Suprapubic skin (tissue), 4 donors: Measurements from ENCODE around the gene UBE2Z. TPM values are rescaled to one million over a fixed set of nuclear protein-coding genes. Genes with fewer than 3 reads are reported as not detected.
"Not testable (repeated sequence)": the region's sequence is repeated elsewhere in the genome, so short reads cannot be mapped to it uniquely, and the experiment has no call there.

ENCODE experiments used
- DNase-seq, 2 donors: peaks; one replicate each; pipeline ENCODE4 v3.0.0-alpha.2; 2019; ENCODE audit warnings: low spot score in 2 of 2
- H3K27ac ChIP-seq: fragments of 200-600 bp; sonication (generic); one replicate; pipeline ENCODE4 v1.5.1; 2019
- H3K27me3 ChIP-seq: fragments of 200-600 bp; sonication (generic); one replicate; pipeline ENCODE4 v1.5.1; 2019
- H3K36me3 ChIP-seq: fragments of 200-600 bp; sonication (generic); one replicate; pipeline ENCODE4 v1.5.1; 2019
- H3K4me1 ChIP-seq: fragments of 200-600 bp; sonication (generic); one replicate; pipeline ENCODE4 v1.5.1; 2019
- H3K4me3 ChIP-seq: fragments of 200-600 bp; sonication (generic); one replicate; pipeline ENCODE4 v1.5.1; 2019; ENCODE audit warnings: mild to moderate bottlenecking
- H3K9me3 ChIP-seq: fragments of 200-600 bp; sonication (generic); one replicate; pipeline ENCODE4 v1.5.1; 2019
- EP300 ChIP-seq: sonication (generic); formaldehyde crosslinking; IDR thresholded peaks from one replicate; pipeline ENCODE4 v1.6.1; 2017; ENCODE audit warnings: antibody characterized with exemption
- POLR2A ChIP-seq, 2 donors: fragments of 450-650 bp; IDR thresholded peaks; one replicate each; pipeline ENCODE4 v1.6.1; 2017; ENCODE audit warnings: antibody characterized with exemption in 2 of 2, mild to moderate bottlenecking in 2 of 2, moderate library complexity in 2 of 2
- POLR2AphosphoS5 ChIP-seq, 3 donors: sonication (generic); formaldehyde crosslinking; IDR thresholded peaks; one replicate each; pipeline ENCODE4 v1.6.1; 2017; ENCODE audit warnings: antibody characterized with exemption in 3 of 3
- WGBS: methylation state at CpG from one replicate; pipeline ENCODE4 v1.1.5; 2018; 5-methylcytosine and 5-hydroxymethylcytosine counted together
- total RNA-seq, 4 donors: library from RNA; depleted of rRNA; stranded (reverse); fragments of >200 nt; gene quantifications; one replicate each; pipeline ENCODE4 v1.1.0, GENCODE V29; 2016
- TF ChIP-seq, protein P1 (sequence below), 2 donors: fragments of 200-600 bp in 1 of 2; fragments of 450-650 bp in 1 of 2; sonication (generic) in 1 of 2; IDR thresholded peaks; one replicate each; pipeline ENCODE4 v1.5.1; 2016 to 2019; ENCODE audit warnings: antibody characterized with exemption in 2 of 2, mild to moderate bottlenecking in 1 of 2, moderate library complexity in 1 of 2

Gene UBE2Z
- total RNA-seq, 4 donors from 2014 or later, result 57.2 to 73.2 (median 69.7) TPM

- Histone ChIP-seq H3K27me3 (no peaks in the 10 kb centered on the region), H3K27ac (no peak overlapping the region), H3K36me3 (peaks cover 3% of the 10 kb centered on the region), H3K9me3 (no peaks in the 10 kb centered on the region), H3K4me3 (no peak overlapping the region), H3K4me1 (peaks cover 13% of the 10 kb centered on the region)
- DNase-seq, result peak in 1 of 2 donors; percentile 53
- WGBS, result 72% methylated on average over 4 of the region's 4 CpGs
- no peak for TF ChIP-seq EP300
- TF ChIP-seq POLR2AphosphoS5 (IDR thresholded peaks at IDR 0.05), result no peak
- TF ChIP-seq, protein P1, sequence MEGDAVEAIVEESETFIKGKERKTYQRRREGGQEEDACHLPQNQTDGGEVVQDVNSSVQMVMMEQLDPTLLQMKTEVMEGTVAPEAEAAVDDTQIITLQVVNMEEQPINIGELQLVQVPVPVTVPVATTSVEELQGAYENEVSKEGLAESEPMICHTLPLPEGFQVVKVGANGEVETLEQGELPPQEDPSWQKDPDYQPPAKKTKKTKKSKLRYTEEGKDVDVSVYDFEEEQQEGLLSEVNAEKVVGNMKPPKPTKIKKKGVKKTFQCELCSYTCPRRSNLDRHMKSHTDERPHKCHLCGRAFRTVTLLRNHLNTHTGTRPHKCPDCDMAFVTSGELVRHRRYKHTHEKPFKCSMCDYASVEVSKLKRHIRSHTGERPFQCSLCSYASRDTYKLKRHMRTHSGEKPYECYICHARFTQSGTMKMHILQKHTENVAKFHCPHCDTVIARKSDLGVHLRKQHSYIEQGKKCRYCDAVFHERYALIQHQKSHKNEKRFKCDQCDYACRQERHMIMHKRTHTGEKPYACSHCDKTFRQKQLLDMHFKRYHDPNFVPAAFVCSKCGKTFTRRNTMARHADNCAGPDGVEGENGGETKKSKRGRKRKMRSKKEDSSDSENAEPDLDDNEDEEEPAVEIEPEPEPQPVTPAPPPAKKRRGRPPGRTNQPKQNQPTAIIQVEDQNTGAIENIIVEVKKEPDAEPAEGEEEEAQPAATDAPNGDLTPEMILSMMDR (IDR thresholded peaks at IDR 0.05), result no peak
- no peak for TF ChIP-seq POLR2A (IDR thresholded peaks at IDR 0.05)
Observed at GRCh38 chr17:48871035-48871550, 37.1 kb upstream of the UBE2Z start.

DNA sequence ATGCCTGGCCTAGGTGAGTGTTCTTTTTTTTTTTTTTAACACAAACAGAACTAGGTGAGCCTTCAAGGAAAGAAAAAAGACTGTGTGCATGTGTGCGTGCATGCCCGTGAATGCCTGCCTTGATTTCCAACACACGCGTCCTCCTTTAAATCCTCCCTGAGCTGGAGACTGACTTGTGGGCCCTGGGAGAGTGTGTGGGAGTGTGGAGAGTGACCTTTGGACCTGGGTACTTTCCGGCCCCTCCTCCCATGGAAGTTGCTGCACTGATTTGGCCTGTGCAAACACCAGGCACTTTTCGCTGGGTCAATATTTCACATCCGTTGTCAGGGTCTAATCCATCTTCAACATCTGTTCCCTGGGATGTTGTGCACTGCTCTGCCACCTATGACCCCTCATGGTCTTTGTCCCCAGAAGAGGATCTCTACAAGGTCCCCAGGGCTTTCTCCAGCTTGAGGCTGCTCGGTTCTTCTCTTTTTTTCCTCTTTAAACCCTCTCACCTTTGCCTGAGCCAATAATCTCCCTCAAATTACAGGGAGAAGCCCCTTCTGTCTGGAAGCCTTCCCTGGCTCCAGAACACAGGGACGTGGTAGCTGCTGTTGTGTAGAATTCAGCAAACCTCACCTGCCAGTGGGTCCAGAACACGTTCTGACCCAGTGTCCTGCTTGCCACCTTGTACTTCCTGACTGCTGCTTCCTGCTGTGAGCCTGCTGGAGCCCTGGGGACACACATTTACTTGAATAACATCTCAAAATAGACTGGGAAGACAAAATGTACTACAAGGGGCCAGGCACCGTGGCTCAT, 36.5 kb upstream of the UBE2Z start:
- no peaks in the 10 kb centered on the region for H3K9me3 ChIP-seq
- H3K36me3 ChIP-seq, result no peaks in the 10 kb centered on the region
- TF ChIP-seq, protein P1 (IDR thresholded peaks at IDR 0.05), result no peak
- no peak for TF ChIP-seq POLR2A (IDR thresholded peaks at IDR 0.05)
- no peak for TF ChIP-seq POLR2AphosphoS5 (IDR thresholded peaks at IDR 0.05)
- TF ChIP-seq EP300, result no peak
- H3K27ac ChIP-seq, result peak overlapping the region; percentile 48
- H3K4me1 ChIP-seq, result peaks cover 13% of the 10 kb centered on the region
- no peaks in the 10 kb centered on the region for H3K27me3 ChIP-seq
- 57% methylated on average over 11 of the region's 11 CpGs for WGBS
- H3K4me3 ChIP-seq, result no peak overlapping the region
- DNase-seq, result peak in 1 of 2 donors; percentile 74

DNA sequence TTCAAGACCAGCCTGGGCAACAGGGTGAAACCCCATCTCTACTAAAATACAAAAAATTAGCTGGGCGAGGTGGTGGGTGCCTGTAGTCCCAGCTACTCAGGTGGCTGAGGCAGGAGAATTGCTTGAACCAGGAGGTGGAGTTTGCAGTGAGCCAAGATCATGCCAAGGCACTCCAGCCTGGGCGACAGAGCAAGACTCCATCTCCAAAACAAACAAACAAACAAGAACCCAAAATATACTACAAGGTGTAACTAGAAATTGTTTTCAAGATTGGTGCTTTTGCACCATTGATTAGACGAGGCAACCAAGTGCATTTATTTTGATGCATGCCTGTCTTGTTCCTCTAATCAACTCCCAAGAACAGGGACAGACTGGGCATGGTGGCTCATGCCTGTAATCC, 35.8 kb upstream of the UBE2Z start:
- H3K4me3 ChIP-seq, H3K9me3 ChIP-seq, DNase-seq, H3K27me3 ChIP-seq, H3K36me3 ChIP-seq: not testable (repeated sequence)
- H3K4me1 ChIP-seq, result peaks cover 13% of the 10 kb centered on the region
- H3K27ac ChIP-seq, result peak overlapping the region; percentile 48
- WGBS, result 81% methylated on average over 3 of the region's 3 CpGs

DNA sequence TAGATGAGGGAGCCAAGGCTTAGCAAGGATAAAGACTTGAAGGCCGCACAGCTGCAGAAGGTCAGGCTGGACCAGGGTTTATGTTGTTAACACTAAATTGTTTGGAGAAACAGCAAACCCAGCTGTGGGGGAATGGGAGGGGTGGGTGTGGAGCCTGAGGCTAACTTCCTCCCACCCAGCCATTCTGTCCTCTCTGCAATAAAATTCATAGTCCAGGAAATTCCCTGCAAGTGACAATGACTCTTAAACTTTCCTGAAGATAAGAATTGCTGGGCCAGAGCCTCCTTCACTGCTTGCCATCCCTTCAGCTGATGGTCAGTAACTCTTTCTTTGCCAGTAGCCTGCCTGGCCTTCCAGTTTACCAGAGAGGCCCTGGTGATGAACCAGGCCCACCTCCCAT, 35.0 kb upstream of the UBE2Z start:
- WGBS, result 78% methylated on average over 1 of the region's 1 CpG
- Histone ChIP-seq H3K27ac (no peak overlapping the region), H3K9me3 (no peaks in the 10 kb centered on the region), H3K4me1 (peaks cover 13% of the 10 kb centered on the region), H3K36me3 (no peaks in the 10 kb centered on the region), H3K4me3 (no peak overlapping the region), H3K27me3 (no peaks in the 10 kb centered on the region)
- peak in 1 of 2 donors; percentile 55 for DNase-seq
- TF ChIP-seq POLR2AphosphoS5 (IDR thresholded peaks at IDR 0.05) (no peak), POLR2A (IDR thresholded peaks at IDR 0.05) (no peak), EP300 (no peak)
- TF ChIP-seq, protein P1 (IDR thresholded peaks at IDR 0.05), result no peak

- DNase-seq, result no peak
- 61% methylated on average over 5 of the region's 5 CpGs for WGBS
- no peaks in the 10 kb centered on the region for H3K36me3 ChIP-seq
- peaks cover 13% of the 10 kb centered on the region for H3K4me1 ChIP-seq
- TF ChIP-seq, protein P1 (IDR thresholded peaks at IDR 0.05), result no peak
- TF ChIP-seq EP300, result no peak
- H3K4me3 ChIP-seq, result no peak overlapping the region
- no peak overlapping the region for H3K27ac ChIP-seq
- no peaks in the 10 kb centered on the region for H3K27me3 ChIP-seq
- no peaks in the 10 kb centered on the region for H3K9me3 ChIP-seq
Observed at GRCh38 chr17:48873696-48874443, 34.3 kb upstream of the UBE2Z start.
